Mammary epithelial cell (primary cell): ENCODE results near the gene SCMH1.

ENCODE experiments used
- EZH2 ChIP-seq: IDR thresholded peaks from 2 replicates; pipeline ENCODE4 v1.6.1; 2012; ENCODE audit warnings: low read length, inconsistent platforms, borderline replicate concordance
- TF ChIP-seq, protein P1 (sequence below), 2 donors: IDR thresholded peaks in 1 of 2; conservative IDR thresholded peaks in 1 of 2; 2 replicates each; pipeline ENCODE4 v1.5.1; 2011 to 2012; ENCODE audit warnings: inconsistent platforms in 2 of 2, low read length in 2 of 2, mild to moderate bottlenecking in 2 of 2, control low read depth in 1 of 2, low read depth in 1 of 2; ENCODE audit not compliant: insufficient read depth in 1 of 2; ENCODE audit errors: extremely low read depth in 1 of 2

DNA sequence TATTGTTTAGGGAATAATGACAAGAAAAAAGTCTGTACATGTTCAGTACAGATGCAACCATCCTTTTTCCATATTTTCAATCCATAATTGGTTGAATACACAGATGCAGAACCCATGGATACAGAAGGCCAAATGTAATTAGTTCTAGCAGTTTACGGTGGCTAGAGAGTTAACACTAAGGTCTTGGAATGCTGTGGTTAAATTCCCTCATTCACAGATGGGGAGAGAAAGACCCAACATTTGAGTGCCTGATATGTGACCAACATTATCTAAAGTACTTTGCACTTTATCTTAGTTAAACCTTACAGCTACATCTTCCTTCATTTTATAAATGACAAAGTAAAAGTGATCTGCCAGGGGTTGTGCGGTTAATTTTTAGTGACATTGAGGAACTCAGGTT is 5.3 kb downstream of the SCMH1 start:
- TF ChIP-seq, protein P1, sequence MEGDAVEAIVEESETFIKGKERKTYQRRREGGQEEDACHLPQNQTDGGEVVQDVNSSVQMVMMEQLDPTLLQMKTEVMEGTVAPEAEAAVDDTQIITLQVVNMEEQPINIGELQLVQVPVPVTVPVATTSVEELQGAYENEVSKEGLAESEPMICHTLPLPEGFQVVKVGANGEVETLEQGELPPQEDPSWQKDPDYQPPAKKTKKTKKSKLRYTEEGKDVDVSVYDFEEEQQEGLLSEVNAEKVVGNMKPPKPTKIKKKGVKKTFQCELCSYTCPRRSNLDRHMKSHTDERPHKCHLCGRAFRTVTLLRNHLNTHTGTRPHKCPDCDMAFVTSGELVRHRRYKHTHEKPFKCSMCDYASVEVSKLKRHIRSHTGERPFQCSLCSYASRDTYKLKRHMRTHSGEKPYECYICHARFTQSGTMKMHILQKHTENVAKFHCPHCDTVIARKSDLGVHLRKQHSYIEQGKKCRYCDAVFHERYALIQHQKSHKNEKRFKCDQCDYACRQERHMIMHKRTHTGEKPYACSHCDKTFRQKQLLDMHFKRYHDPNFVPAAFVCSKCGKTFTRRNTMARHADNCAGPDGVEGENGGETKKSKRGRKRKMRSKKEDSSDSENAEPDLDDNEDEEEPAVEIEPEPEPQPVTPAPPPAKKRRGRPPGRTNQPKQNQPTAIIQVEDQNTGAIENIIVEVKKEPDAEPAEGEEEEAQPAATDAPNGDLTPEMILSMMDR (conservative IDR thresholded peaks at IDR 0.05 in 1 of 2, IDR thresholded peaks at IDR 0.05 in 1 of 2; ENCODE audit: extremely low read depth in 1 of 2, insufficient read depth in 1 of 2, low read depth in 1 of 2, low read length in 2 of 2), result no peak
- TF ChIP-seq EZH2, result no peak
